Measurements from ENCODE around the gene ATG5.
"Not testable (repeated sequence)": the region's sequence is repeated elsewhere in the genome, so short reads cannot be mapped to it uniquely, and the experiment has no call there.

GRCh38 chr6:106269268-106269919 is 56.2 kb downstream of the ATG5 start:
- TF ChIP-seq ELF1 (tag; IDR thresholded peaks at IDR 0.05); FOXK1 (CRISPR knock-in tag; IDR thresholded peaks at IDR 0.05; ENCODE audit: borderline replicate concordance); ZNF589 (CRISPR knock-in tag; IDR thresholded peaks at IDR 0.05; ENCODE audit: low read depth); FOSL1 (tag; conservative IDR thresholded peaks at IDR 0.05); CEBPB (tag; IDR thresholded peaks at IDR 0.05); JUN (IDR thresholded peaks at IDR 0.05; ENCODE audit: borderline replicate concordance, low read depth, low read length); JUN (CRISPR knock-in tag; IDR thresholded peaks at IDR 0.05; ENCODE audit: borderline replicate concordance); EGR1 (conservative IDR thresholded peaks at IDR 0.05); THRAP3 (IDR thresholded peaks at IDR 0.05; ENCODE audit: borderline replicate concordance); RAD21 (CRISPR knock-in tag; conservative IDR thresholded peaks at IDR 0.05 in 1 of 2, IDR thresholded peaks at IDR 0.05 in 1 of 2); ZNF121 (CRISPR knock-in tag; conservative IDR thresholded peaks at IDR 0.05): not testable (repeated sequence)
- TF ChIP-seq, protein P1, sequence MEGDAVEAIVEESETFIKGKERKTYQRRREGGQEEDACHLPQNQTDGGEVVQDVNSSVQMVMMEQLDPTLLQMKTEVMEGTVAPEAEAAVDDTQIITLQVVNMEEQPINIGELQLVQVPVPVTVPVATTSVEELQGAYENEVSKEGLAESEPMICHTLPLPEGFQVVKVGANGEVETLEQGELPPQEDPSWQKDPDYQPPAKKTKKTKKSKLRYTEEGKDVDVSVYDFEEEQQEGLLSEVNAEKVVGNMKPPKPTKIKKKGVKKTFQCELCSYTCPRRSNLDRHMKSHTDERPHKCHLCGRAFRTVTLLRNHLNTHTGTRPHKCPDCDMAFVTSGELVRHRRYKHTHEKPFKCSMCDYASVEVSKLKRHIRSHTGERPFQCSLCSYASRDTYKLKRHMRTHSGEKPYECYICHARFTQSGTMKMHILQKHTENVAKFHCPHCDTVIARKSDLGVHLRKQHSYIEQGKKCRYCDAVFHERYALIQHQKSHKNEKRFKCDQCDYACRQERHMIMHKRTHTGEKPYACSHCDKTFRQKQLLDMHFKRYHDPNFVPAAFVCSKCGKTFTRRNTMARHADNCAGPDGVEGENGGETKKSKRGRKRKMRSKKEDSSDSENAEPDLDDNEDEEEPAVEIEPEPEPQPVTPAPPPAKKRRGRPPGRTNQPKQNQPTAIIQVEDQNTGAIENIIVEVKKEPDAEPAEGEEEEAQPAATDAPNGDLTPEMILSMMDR (IDR thresholded peaks at IDR 0.05 in 2 of 3, conservative IDR thresholded peaks at IDR 0.05 in 1 of 3; ENCODE audit: insufficient read depth in 2 of 3, low read depth in 1 of 3, low read length in 3 of 3) = not testable (repeated sequence)
- TF ChIP-seq, protein P2, sequence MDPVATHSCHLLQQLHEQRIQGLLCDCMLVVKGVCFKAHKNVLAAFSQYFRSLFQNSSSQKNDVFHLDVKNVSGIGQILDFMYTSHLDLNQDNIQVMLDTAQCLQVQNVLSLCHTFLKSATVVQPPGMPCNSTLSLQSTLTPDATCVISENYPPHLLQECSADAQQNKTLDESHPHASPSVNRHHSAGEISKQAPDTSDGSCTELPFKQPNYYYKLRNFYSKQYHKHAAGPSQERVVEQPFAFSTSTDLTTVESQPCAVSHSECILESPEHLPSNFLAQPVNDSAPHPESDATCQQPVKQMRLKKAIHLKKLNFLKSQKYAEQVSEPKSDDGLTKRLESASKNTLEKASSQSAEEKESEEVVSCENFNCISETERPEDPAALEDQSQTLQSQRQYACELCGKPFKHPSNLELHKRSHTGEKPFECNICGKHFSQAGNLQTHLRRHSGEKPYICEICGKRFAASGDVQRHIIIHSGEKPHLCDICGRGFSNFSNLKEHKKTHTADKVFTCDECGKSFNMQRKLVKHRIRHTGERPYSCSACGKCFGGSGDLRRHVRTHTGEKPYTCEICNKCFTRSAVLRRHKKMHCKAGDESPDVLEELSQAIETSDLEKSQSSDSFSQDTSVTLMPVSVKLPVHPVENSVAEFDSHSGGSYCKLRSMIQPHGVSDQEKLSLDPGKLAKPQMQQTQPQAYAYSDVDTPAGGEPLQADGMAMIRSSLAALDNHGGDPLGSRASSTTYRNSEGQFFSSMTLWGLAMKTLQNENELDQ (CRISPR knock-in tag; IDR thresholded peaks at IDR 0.05; ENCODE audit: borderline replicate concordance) = not testable (repeated sequence)

Data from K562 (cell line).